ENCODE data around the gene EPN1. TPM values are rescaled to one million over a fixed set of nuclear protein-coding genes. Genes with fewer than 3 reads are reported as not detected.

EPN1 gene
- total and polyA plus RNA-seq, 12 donors = 20.1 to 235 (median 141) TPM

Small RNAs within 50 kb of the gene (small RNA-seq; reads per million reads assigned to genes)
- 0 reads per million in 2 donors for gene AC010525.2

Other genes starting within 250 kb of the EPN1 start
- gene SHISA7, start 231.9 kb upstream of the EPN1 start, total RNA-seq = under 1 TPM in 5 of 9 donors, not detected in 4; 0.08 to 0.49 (median 0.20) TPM
- 1 to 10 TPM in 2 of 3 donors, under 1 TPM in 1; 0.47 to 1.3 (median 1.1) TPM for gene SHISA7, start 231.9 kb upstream of the EPN1 start, polyA plus RNA-seq
- 100 to 1,000 TPM in 1 of 9 donors, 10 to 100 TPM in 8; 58.2 to 181 (median 78.3) TPM for gene ISOC2, start 213.6 kb upstream of the EPN1 start, total RNA-seq
- gene ISOC2, start 213.6 kb upstream of the EPN1 start, polyA plus RNA-seq = 100 to 1,000 TPM in 1 of 3 donors, 10 to 100 TPM in 2; 18.1 to 119 (median 75.0) TPM
- gene C19orf85, start 210.5 kb upstream of the EPN1 start, total RNA-seq = not detected
- not detected for gene C19orf85, start 210.5 kb upstream of the EPN1 start, polyA plus RNA-seq
- 10 to 100 TPM in 3 of 9 donors, 1 to 10 TPM in 5, under 1 TPM in 1; 0.83 to 27.9 (median 8.7) TPM for gene ZNF628, start 198.6 kb upstream of the EPN1 start, total RNA-seq
- 10 to 100 TPM in 1 of 3 donors, 1 to 10 TPM in 1, under 1 TPM in 1; 0.04 to 17.5 (median 3.7) TPM for gene ZNF628, start 198.6 kb upstream of the EPN1 start, polyA plus RNA-seq
- 10 to 100 TPM in 6 of 9 donors, 1 to 10 TPM in 3; 4.9 to 46.7 (median 18.3) TPM for gene NAT14, start 190.0 kb upstream of the EPN1 start, total RNA-seq
- 100 to 1,000 TPM in 1 of 3 donors, 10 to 100 TPM in 1, 1 to 10 TPM in 1; 6.2 to 108 (median 53.8) TPM for gene NAT14, start 190.0 kb upstream of the EPN1 start, polyA plus RNA-seq
- gene SSC5D, start 186.8 kb upstream of the EPN1 start, total RNA-seq = 1 to 10 TPM in 8 of 9 donors, under 1 TPM in 1; 0.33 to 6.8 (median 4.4) TPM
- 1 to 10 TPM; 1.3 to 10.0 (median 1.5) TPM for gene SSC5D, start 186.8 kb upstream of the EPN1 start, polyA plus RNA-seq
- not detected for gene SBK2, start 138.1 kb upstream of the EPN1 start, total RNA-seq
- not detected for gene SBK2, start 138.1 kb upstream of the EPN1 start, polyA plus RNA-seq
- under 1 TPM in 2 of 9 donors, not detected in 7; 0.18 to 0.68 TPM for gene SBK3, start 129.7 kb upstream of the EPN1 start, total RNA-seq
- gene SBK3, start 129.7 kb upstream of the EPN1 start, polyA plus RNA-seq = under 1 TPM in 1 of 3 donors, not detected in 2; 0.10 TPM
- gene ZNF579, start 94.4 kb upstream of the EPN1 start, total RNA-seq = 10 to 100 TPM in 2 of 9 donors, 1 to 10 TPM in 7; 2.1 to 15.8 (median 7.9) TPM
- 10 to 100 TPM in 2 of 3 donors, 1 to 10 TPM in 1; 2.8 to 27.1 (median 12.2) TPM for gene ZNF579, start 94.4 kb upstream of the EPN1 start, polyA plus RNA-seq
- 10 to 100 TPM in 4 of 9 donors, 1 to 10 TPM in 5; 4.4 to 19.7 (median 9.2) TPM for gene FIZ1, start 75.7 kb upstream of the EPN1 start, total RNA-seq
- 10 to 100 TPM in 2 of 3 donors, 1 to 10 TPM in 1; 6.3 to 19.6 (median 15.2) TPM for gene FIZ1, start 75.7 kb upstream of the EPN1 start, polyA plus RNA-seq
- gene ZNF524, start 74.9 kb upstream of the EPN1 start, total RNA-seq = 10 to 100 TPM in 8 of 9 donors, 1 to 10 TPM in 1; 7.7 to 83.7 (median 24.6) TPM
- 10 to 100 TPM in 2 of 3 donors, under 1 TPM in 1; 0.93 to 57.6 (median 57.1) TPM for gene ZNF524, start 74.9 kb upstream of the EPN1 start, polyA plus RNA-seq
- 10 to 100 TPM in 5 of 9 donors, 1 to 10 TPM in 3, under 1 TPM in 1; 0.72 to 19.6 (median 10.3) TPM for gene ZNF865, start 69.6 kb upstream of the EPN1 start, total RNA-seq
- 10 to 100 TPM in 2 of 3 donors, 1 to 10 TPM in 1; 2.0 to 24.7 (median 11.7) TPM for gene ZNF865, start 69.6 kb upstream of the EPN1 start, polyA plus RNA-seq
- 10 to 100 TPM in 3 of 9 donors, 1 to 10 TPM in 6; 5.4 to 16.3 (median 9.7) TPM for gene ZNF784, start 50.7 kb upstream of the EPN1 start, total RNA-seq
- 10 to 100 TPM in 1 of 3 donors, 1 to 10 TPM in 2; 3.5 to 13.6 (median 8.3) TPM for gene ZNF784, start 50.7 kb upstream of the EPN1 start, polyA plus RNA-seq
- 10 to 100 TPM in 8 of 9 donors, 1 to 10 TPM in 1; 8.0 to 68.7 (median 42.0) TPM for gene ZNF580, start 34.2 kb upstream of the EPN1 start, total RNA-seq
- 100 to 1,000 TPM in 1 of 3 donors, 10 to 100 TPM in 2; 16.6 to 101 (median 97.5) TPM for gene ZNF580, start 34.2 kb upstream of the EPN1 start, polyA plus RNA-seq
- gene ZNF581, start 31.6 kb upstream of the EPN1 start, total RNA-seq = 10 to 100 TPM; 11.2 to 55.7 (median 22.7) TPM
- 10 to 100 TPM in 2 of 3 donors, 1 to 10 TPM in 1; 8.7 to 23.3 (median 22.4) TPM for gene ZNF581, start 31.6 kb upstream of the EPN1 start, polyA plus RNA-seq
- gene CCDC106, start 27.0 kb upstream of the EPN1 start, total RNA-seq = 10 to 100 TPM; 21.7 to 42.8 (median 27.3) TPM
- 10 to 100 TPM; 14.8 to 63.8 (median 42.8) TPM for gene CCDC106, start 27.0 kb upstream of the EPN1 start, polyA plus RNA-seq
- gene U2AF2, start 20.2 kb upstream of the EPN1 start, total RNA-seq = 100 to 1,000 TPM in 6 of 9 donors, 10 to 100 TPM in 3; 76.0 to 178 (median 119) TPM
- gene U2AF2, start 20.2 kb upstream of the EPN1 start, polyA plus RNA-seq = 100 to 1,000 TPM in 1 of 3 donors, 10 to 100 TPM in 2; 58.9 to 243 (median 85.3) TPM
- not detected for gene NLRP9, start 63.2 kb downstream of the EPN1 start, total RNA-seq
- not detected for gene NLRP9, start 63.2 kb downstream of the EPN1 start, polyA plus RNA-seq
- under 1 TPM in 1 of 9 donors, not detected in 8; 0.28 TPM for gene RFPL4A, start 83.9 kb downstream of the EPN1 start, total RNA-seq
- gene RFPL4A, start 83.9 kb downstream of the EPN1 start, polyA plus RNA-seq = not detected
- not detected for gene RFPL4AL1, start 93.9 kb downstream of the EPN1 start, total RNA-seq
- not detected for gene RFPL4AL1, start 93.9 kb downstream of the EPN1 start, polyA plus RNA-seq
- under 1 TPM in 2 of 9 donors, not detected in 7; 0.06 to 0.11 TPM for gene NLRP11, start 156.8 kb downstream of the EPN1 start, total RNA-seq
- gene NLRP11, start 156.8 kb downstream of the EPN1 start, polyA plus RNA-seq = not detected
- not detected for gene NLRP4, start 161.3 kb downstream of the EPN1 start, total RNA-seq
- gene NLRP4, start 161.3 kb downstream of the EPN1 start, polyA plus RNA-seq = not detected